ENCODE results near the gene SF3B3.
"Not testable (repeated sequence)": the region's sequence is repeated elsewhere in the genome, so short reads cannot be mapped to it uniquely, and the experiment has no call there.

Gene SF3B3

DNA sequence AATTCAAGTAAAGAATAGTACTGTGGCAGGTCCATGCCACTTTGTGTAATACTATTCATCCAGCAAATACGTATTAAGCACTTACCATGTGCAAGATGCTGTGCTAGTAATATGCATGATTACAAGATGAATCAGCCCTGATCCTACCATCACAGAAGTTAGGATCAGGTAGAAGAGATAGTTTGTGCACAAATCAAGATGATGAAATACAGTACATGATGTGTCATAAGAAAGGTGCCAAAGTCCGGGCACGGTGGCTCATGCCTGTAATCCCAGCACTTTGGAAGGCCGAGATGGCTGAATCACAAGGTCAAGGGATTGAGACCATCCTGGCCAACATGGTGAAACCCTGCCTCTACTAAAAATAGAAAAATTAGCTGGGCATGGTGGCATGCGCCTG is 11.2 kb upstream of the SF3B3 start:
- peak; percentile 18 for DNase-seq (ENCODE audit: low read depth)

- DNase-seq (ENCODE audit: low read depth), result peak; percentile 55
These were observed 2.9 kb upstream of the SF3B3 start for GRCh38 chr16:70520612-70521297.

GRCh38 chr16:70522216-70523075 is 1.2 kb upstream of the SF3B3 start:
- DNase-seq (ENCODE audit: low read depth), result no peak

DNA sequence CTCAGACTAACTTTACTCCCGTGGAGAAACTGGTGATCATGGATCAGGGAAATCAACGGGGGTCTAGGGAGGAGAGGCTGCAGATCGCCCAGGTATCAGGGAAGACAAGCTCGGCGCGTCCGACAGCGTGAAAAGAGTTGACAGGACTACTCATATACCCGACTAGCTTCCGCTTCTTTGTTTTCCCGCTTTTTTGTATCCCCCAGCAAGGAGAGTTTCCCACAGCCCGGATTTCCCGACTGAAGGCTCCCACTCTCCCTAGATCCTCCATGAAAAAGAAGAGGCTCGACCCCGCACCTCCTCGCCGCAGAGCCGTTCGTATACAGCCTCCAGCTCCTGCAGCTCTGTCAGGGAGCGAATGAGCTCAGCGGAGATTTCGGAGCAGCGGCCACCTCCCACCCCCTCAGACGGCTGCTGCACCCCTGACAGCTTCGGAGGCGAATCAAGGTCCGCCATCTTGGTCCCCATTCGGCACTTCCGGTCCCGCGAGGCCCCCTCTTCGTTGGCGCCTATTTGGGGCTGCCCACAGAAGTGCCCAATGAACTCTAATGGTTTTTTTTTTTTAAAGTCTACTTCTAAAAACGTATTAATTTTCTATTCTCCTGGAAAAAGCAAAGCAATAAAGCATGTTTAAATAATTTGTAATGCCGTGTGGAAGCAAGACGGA is 407 bp upstream of the SF3B3 start, which contains the start of gene COG4:
Gene COG4 (minus strand): TSS at position 479 of the 667 bp plus-strand sequence. CDS start 11 bp downstream, at position 468.
- DNase-seq (ENCODE audit: low read depth), result peak; percentile 69

DNA sequence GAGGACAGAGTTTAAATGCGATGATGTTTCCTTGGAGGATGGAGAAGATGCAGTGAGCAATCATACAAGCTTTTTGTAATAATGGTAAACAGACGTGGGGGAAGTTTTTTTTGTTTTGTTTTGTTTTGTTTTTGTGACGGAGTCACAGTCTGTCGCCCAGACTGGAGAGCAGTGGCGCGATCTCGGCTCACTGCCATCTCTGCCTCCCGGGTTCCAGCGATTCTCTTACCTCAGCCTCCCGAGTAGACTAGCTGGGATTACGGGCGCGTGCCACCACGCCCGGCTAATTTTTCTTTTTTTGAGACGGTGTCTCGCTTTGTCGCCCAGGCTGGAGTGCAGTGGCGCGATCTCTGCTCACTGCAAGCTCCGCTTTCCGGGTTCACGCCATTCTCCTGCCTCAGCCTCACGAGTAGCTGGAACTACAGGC is 796 bp downstream of the SF3B3 start:
- DNase-seq (ENCODE audit: low read depth), result peak; percentile 4

GRCh38 chr16:70526403-70526802 is 2.8 kb downstream of the SF3B3 start:
- no peak for DNase-seq (ENCODE audit: low read depth)

- no peak for DNase-seq (ENCODE audit: low read depth)
These were observed 3.8 kb downstream of the SF3B3 start for GRCh38 chr16:70527315-70527996.

DNA sequence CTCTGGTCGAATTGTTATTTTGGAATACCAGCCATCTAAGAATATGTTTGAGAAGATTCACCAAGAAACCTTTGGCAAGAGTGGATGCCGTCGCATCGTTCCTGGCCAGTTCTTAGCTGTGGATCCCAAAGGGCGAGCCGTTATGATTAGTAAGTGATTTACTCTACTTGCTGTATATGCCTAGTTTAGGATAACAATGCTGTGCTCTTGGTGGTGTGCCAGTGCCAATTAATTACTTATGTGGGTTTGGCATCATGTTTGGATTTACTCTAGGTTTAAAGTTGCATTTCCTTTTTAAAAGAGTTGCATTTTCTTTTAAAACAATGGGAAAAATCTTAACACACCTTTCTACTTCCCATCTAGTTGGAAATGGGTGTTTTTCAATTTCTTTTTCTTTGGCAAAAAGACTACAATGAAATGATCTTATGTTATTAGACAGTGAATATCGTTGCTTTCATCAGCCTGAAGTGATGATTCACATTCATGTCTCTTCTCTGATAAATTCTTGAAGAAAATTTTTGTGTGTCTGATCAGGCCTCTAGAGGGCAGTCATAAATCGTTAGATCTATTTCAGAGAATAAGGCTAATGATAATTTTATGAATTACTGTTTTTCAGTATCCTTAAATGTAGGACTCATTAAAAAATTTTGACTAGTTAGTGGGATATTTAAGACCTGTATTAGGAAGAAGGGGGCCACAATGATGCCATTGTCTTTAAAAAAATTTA is 5.6 kb downstream of the SF3B3 start:
- DNase-seq (ENCODE audit: low read depth), result peak; percentile 44

DNA sequence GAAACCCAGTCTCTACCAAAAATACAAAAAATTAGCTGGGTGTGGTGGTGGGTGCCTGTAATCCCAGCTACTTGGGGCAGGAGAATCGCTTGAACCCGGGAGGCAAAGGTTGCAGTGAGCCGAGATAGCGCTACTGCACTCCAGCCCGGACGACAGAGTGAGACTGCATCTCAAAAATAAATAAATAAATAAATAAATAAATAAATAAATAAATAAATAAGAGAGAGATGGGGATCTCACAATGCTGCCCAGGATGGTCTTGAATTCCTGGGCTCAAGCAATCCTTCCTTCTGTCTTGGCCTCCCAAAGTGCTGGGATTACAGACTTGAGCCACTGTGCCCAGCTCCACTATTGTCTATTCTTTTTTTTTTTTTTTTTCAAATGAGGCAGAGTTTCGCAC is 6.3 kb downstream of the SF3B3 start:
- not testable (repeated sequence) for DNase-seq (ENCODE audit: low read depth)

GRCh38 chr16:70534971-70535370 is 11.4 kb downstream of the SF3B3 start:
- DNase-seq (ENCODE audit: low read depth), result no peak

- no peak for DNase-seq (ENCODE audit: low read depth)
These were observed 17.4 kb downstream of the SF3B3 start for GRCh38 chr16:70540994-70541393.

DNA sequence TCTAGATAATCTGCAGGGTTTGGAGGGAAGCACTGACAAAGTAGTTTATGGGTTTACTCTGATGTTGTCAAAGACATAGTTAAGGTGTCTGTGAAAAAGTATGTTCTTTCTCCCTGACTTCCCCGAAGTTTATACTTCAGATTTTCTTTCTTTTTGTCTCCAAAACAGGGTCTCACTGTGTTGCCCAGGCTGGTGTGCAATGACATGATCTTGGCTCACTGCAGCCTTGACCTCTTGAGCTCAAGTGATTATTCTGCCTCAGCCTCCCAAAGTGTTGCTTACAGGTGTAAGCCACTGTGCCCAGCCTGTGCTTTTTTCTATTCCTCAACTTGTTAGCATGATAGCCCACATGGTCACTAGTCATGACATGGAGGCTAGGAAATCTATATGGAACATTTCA is 20.9 kb downstream of the SF3B3 start:
- no peak for DNase-seq (ENCODE audit: low read depth)

DNA sequence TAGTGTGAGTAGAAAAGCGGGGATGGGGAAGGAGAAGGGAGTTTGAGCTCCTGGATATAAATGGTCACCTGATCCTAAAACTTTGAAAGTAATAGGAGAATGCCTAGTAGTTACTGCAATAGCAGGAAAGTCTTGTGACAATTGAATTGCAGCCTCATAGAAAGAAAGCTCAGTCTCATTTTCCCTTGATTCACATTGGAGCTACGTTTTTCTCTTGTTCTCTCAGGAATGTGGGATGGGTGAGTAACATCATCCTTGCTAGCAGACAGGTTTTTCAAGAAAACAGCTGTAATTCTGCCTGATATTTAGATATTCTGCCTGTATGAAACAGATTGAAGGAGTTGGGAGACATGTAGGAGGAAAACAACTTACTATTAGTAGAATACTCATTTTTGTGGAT is 25.3 kb downstream of the SF3B3 start:
- no peak for DNase-seq (ENCODE audit: low read depth)

GRCh38 chr16:70550082-70550481 is 26.5 kb downstream of the SF3B3 start:
- no peak for DNase-seq (ENCODE audit: low read depth)

- no peak for DNase-seq (ENCODE audit: low read depth)
These were observed 28.2 kb downstream of the SF3B3 start for GRCh38 chr16:70551788-70552187.

DNA sequence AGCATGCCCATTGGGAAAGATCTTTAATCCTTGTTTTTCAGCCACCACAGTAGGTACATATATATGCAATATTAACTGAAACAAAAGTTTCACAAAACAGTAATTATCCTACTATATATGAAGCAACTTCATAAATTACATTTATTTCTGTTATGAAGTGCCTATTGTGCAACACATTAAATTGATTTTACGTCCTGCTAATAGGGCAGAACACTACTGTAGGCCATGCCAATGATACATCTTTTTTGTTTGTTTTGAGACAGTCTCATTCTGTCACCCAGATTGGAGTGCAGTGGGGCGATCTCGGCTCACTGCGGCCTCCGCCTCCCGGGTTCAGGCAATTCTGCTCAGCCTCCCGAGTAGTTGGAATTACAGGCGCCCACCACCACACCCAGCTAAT is 29.1 kb downstream of the SF3B3 start:
- no peak for DNase-seq (ENCODE audit: low read depth)

DNA sequence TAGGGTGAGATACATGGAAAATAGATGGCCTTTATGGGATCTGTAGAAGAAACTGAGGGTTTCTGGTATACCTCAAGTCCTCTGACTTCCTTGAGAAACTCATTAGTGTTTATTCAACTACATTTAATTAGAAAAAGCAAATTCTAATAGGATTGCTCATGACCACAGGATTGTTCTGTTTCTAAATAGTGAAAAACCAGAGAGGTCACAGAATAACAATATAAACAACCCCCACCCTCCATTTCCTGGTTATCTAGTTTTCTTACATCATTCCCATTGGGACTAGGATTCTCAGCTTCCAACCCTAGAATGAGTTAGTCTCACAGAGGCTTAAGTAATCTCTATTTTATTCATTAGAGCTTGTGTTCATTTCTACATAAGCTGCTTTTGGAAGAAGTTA is 30.0 kb downstream of the SF3B3 start:
- DNase-seq (ENCODE audit: low read depth), result peak; percentile 46

GRCh38 chr16:70556063-70556462 is 32.4 kb downstream of the SF3B3 start:
- DNase-seq (ENCODE audit: low read depth), result no peak

DNA sequence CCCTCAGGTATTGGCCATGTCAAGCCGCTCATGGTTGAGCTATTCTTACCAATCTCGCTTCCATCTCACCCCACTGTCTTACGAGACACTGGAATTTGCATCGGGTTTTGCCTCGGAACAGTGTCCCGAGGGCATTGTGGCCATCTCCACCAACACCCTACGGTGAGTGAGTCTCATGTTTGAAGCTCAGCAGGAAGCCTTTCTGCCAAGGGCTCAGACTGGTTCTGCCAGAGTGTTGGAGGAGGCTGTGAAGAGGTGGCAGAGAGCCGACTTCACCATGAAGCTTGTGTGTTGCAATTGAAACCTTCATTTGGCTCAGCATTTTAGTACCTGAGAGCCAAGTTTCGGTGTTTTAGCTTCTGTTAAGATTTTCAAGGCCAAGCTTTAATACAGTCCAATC is 38.0 kb downstream of the SF3B3 start:
- no peak for DNase-seq (ENCODE audit: low read depth)

- DNase-seq (ENCODE audit: low read depth), result no peak
These were observed 40.0 kb downstream of the SF3B3 start for GRCh38 chr16:70563636-70564035.

- no peak for DNase-seq (ENCODE audit: low read depth)
These were observed 41.4 kb downstream of the SF3B3 start for GRCh38 chr16:70565053-70565452.

All from GM04504 (cell line).